GM18526 (cell line): ENCODE data around the gene GXYLT2.

ENCODE experiments used
- POLR2A ChIP-seq: IDR thresholded peaks from 3 replicates; pipeline ENCODE4 v1.6.1; 2011; ENCODE audit not compliant: insufficient read length; ENCODE audit errors: extremely low read depth

Gene GXYLT2

DNA sequence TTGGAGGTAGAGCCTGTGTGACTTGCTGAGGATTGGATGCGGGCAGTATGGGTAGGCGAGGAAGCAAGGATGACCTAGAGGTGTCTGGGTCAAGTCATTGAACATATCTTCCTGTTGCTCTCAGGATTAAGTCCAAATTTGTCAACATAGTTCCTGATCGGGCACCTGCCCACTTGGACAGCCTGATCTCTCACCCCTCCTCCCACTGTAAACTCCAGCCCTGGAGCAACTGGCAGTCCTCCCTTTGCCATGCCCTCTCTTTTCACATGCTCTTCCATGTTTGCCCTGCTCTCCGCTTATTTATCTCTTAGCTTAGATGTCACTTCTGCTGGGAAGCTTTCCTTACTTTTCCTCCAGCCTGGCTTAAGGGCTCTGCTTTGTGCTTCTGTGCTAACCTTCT is 61.2 kb downstream of the GXYLT2 start:
- no peak for TF ChIP-seq POLR2A

DNA sequence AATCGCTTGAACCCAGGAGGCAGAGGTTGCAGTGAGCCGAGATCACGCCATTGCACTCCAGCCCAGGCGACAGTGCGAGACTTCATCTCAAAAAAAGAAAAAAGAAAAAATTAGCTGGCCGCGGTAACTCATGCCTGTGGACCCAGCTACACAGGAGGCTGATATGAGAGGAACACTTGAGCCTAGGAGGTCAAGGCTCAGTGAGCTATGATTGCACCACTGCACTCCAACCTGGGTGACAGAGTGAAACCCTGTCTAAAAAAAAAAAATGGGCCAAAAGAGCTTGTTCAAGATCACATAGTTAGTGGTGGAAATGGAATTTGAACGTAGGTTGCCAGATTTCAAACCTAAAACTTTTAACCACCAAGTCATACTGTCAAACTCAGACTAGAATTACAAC is 62.5 kb downstream of the GXYLT2 start:
- no peak for TF ChIP-seq POLR2A

DNA sequence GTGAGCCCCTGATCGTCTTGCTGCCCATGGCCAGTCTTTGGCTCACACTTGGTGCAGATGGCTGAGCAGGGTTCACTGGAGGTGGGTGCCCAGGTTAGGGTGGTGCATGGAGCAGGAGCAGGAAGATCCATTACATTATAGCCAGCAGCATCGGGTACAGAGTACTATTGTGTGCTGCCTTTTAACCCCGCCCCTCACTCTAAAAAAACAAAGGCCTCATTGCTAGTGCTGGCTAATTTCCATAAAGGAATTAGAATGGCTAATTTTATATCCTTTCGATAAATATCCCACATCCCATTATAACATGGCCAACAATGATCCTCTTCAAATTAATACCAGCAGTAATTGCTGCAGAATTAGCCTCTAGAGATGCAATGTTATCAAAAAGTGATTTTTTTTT is 63.0 kb downstream of the GXYLT2 start:
- TF ChIP-seq POLR2A: no peak

DNA sequence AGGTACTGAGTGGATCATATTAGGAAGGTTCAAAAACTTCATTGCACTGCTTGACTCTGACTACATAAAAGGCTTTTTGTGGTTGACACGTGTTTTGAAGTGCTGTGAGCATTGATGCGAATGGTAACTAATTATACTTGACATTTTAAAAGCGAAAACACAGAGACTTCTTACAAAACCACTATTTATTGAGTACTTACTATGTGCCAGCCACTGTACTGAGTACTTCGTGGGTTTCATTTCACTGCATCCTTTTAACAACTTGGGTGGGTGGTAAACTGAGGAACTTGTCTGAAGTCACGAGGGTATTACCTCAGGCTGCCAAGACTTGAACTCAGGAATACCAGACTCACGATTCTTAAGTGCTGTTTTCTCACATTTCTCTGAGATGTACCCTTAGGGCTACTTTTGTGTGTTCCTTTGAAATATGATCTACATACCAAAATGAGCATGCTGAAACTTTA is 63.4 kb downstream of the GXYLT2 start:
- TF ChIP-seq POLR2A: no peak

DNA sequence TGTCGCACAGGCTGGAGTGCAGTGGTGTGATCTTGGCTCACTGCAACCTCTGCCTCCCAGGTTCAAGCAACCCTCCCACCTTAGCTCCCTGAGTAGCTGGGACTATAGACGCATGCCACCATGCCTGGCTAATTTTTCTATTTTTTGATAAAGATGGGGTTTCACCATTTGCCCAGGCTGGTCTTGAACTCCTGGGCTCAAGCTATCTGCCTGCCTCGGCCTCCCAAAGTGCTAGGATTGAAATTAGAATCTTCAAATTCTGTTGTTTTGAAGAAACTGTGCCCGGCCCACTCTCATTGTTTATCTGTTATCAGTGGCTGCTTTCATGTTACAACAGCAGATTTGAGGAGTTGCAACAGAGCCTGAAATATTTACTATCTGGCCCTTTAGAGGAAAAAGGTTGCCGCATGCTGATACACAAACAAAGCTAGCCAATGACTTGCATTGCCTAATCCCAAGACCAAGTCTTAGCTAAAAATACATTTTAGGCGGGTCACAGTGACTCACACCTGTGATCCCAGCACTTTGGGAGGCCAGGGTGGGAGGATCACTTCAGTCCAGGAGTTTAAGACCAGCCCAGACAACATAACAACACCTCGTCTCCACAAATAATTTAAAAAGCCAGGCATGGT is 65.6 kb downstream of the GXYLT2 start:
- no peak for TF ChIP-seq POLR2A

DNA sequence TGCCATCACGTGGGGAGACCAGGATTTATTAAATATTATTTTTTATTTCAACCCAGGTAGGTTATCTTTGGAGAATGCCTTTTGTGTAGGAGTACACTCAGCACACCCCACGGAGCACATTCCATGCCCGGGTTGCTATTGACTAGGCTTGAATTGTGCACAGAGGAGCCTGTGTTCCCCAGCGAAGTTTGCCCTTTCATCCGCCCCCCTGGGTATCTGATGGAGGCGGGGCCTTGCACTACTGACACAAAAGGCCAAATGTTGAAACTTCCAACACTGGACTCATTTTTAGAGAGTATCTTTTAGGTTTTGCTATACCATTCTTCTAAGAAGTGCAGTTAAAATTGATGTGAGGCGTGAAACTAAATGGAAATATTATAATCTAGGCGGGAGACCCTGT is 69.5 kb downstream of the GXYLT2 start:
- TF ChIP-seq POLR2A: no peak

DNA sequence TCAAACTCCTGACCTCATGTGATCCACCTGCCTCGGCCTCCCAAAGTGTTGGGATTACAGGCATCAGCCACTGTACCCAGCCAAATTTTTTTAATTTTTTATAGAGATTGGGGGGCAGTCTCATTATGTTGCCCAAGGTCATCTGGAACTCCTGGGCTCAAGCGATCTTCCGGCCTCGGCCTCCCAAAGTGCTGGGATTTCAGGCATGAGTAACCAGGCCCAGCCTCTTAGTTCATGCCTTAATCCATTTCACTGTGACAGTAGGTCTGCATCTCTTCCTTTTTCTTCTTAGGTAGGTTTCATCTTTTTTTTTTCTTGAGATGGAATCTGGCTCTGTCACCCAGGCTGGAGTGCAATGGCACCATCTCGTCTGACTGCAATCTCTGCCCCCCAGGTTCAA is 71.5 kb downstream of the GXYLT2 start:
- TF ChIP-seq POLR2A: no peak

DNA sequence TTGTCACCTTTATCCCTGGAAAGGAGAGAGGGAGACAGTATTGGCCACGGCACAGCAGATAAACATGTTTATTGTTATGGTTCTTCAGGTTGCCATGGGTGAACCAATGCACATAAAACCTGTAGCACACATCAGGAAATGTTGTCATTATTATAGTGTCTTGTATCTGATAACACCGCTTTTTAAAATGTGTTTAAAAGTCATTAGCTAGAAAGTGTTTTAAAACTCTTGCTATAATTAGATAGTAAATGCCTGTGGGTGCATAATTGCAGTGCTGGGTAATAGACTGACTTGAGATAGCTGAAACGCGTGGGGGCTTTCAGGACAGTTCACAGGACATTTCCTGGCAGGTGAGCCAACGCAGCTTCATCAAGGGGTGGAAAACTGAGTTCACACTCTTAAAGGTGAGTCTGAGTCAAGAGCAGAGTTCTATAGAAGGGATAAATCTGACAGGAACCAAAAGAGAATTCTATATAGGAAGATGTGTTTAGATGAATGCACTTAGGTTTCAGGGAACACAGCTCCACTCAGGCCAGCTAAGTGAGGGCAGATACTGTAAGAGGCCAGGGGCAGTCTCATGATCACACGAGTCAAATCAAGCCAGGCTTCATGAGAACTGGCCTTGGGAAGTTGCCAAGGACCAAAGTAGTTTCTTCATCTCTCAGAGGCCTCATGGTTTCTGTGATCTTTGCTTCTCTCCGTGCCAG is 73.1 kb downstream of the GXYLT2 start:
- TF ChIP-seq POLR2A: no peak

DNA sequence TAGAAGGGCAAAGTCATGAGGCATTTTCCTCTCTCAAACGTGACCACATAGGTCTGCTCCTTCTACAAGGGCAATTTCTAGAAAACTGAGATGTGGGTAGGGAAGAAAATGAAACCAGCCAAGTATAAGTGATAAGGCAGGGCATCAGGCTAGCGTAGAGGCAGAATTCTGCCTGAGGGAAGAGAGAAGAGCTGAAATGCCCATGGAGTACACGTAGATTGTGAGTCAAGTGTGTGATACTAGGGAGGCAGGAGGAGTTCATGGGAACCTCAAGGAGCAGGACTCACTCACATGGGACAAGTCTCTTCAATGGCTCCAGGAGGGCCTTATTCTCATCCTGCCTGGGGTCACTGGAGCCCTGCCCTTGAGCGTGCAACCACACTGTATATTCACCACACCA is 73.9 kb downstream of the GXYLT2 start:
- no peak for TF ChIP-seq POLR2A

DNA sequence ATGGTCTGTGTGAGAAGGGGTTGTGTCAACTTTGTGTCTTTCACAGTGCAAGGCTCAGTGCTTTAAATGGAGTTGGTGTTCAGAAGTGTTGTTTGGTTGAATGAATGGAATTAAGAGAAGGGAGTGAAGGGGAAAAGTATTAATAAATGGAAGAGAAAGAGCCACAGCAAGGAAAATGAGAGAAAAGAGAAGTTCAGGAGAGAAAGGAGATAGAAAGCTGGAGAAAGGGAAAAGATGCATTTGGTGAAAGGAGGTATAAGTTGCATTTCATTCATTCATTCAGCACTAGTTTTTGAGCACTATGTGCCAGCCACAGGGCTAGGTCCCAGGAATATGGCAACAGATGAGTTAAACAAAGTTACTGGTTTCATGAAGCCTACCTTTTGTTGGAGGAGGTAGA is 74.5 kb downstream of the GXYLT2 start:
- TF ChIP-seq POLR2A: no peak

DNA sequence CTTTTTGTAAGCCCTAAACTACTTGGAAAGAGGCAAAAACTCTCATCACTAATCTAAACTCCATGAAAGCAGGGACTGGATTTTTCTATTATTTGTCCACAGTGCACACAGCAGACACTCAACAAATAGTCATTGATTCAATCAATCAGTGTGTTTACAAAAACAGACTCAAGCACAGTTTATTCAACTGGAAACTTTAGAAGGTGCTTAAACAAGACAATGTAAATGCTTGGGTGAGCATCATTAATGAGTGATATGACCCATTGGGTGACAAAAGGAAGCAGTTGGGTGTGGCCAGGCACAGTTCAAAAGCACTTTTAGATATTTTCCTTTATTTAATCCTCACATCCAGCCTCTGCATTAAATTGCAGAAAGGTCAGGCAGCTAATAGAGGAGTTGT is 76.8 kb downstream of the GXYLT2 start:
- TF ChIP-seq POLR2A: no peak

DNA sequence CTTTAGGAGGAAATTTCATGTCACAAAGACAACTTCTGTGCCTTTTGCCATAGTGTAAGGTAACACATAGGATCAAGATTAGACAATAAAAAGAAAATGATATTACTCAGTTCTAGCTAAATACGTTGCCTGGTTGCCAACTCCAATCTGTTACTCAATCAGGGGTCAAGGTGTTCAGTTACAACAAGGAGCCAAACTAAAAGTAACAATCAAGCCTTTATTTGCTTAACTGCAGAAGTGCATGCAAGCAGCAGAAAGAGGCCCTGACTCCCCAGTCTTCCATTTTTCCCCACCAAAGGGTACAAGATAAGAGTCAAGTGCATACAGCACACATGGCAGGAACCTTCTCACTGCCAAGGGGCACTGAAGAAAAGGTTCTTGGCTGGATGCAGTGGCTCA is 80.4 kb downstream of the GXYLT2 start:
- TF ChIP-seq POLR2A: no peak

DNA sequence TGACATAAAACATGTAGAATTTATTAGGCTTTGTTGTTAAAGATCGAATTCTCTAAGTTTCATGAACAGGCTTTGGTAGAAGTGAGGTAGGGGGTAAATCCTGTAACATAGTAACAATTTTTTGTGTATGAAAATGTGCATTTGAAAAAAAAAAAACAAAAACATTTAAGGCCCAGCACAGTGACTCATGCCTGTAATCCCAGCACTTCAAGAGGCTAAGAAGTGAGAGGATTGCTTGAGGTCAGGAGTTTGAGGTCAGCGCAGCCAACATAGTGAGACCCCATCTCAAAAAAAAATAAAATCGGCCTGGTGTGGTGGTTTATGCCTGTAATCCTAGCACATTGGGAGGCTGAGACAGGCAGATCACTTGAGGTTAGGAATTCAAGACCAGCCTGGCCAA is 81.9 kb downstream of the GXYLT2 start:
- no peak for TF ChIP-seq POLR2A

DNA sequence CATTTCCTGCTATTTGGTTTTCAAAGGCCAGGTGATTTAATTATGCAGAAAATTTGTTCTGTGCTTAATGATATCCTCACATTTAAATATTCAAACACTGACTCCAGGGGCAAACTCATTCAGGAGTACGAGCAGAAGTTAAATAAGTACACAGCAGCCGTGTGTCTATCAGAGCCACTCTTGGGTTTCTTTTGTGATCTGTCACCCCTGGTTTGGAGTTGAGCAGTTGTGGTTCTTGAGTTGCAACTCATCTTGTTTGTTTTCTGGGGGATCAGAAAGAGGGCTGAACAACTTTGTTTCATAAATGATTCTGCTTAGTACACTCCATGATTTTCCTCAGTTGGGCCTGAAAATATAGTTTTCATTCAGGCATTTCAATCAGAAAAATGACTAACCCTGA is 83.1 kb downstream of the GXYLT2 start:
- no peak for TF ChIP-seq POLR2A

DNA sequence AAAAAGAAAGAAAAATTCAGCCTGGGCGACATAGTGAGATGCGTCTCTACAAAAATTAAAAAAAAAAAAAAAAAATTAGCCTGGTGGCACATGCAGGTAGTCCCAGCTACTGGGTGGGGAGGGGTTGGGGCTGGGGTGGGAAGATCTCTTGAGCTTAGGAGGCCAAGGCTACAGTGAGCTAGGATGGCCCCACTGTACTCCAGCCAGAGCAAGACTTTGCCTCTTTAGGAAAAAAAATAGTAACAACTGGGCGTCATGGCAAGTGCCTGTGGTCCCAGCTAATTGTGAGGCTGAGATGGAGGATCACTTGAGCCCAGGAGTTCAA is 84.8 kb downstream of the GXYLT2 start:
- TF ChIP-seq POLR2A: no peak

DNA sequence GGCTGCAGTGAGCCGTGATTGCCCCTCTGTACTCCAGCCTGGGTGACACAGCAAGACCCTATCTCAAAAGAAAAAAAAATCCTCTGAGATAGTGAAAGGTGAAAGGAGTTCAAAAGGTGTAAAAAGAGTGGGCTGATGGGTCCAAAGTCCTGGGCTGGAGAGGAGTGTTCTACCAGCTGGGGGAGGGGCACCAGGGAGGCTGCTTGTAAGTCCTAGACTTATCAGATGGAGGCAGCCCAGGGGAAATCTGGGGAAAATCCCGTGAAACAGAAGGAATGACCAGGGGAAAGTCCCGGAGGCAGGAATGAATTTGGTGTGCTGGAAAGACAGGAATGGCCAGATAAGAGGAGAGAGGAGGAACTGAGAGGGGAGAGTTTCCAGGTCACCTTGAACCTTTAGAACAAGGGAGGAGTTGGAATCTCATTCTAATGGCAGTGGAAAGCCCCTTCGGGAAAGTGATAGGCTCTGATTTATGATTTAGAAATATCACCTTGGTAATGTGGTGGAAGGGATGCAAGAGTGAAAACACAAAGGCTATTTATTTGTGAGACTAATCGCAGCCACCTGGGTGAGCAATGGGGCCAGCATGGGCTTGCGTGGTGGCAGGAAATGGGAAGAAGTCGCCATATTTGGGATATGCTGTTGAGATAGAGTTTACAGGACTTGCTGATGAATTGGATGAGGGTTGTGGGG is 85.3 kb downstream of the GXYLT2 start:
- no peak for TF ChIP-seq POLR2A
